SK-N-SH treated with all-trans-retinoic acid at 6 μM for 48 hours (cell line): Measurements from ENCODE around the gene ARHGEF38.

Experiments
- ATAC-seq: fragments of 200-7000 bp; cut with Tn5 transposase; 3 replicates; pipeline ENCODE4 v1.9.1; 2020; ENCODE audit warnings: mild to moderate bottlenecking, moderate library complexity
- ARNTL ChIP-seq: fragments of 450-650 bp; formaldehyde crosslinking; IDR thresholded peaks from 2 replicates; pipeline ENCODE4 v1.5.0; 2020; ENCODE audit warnings: low read depth, mild to moderate bottlenecking, moderate library complexity, borderline replicate concordance
- BACH2 ChIP-seq: fragments of 250-450 bp; sonication (Bioruptor Pico); IDR thresholded peaks from 2 replicates; pipeline ENCODE4 v1.9.0; 2021; ENCODE audit warnings: mild to moderate bottlenecking, borderline replicate concordance
- CREB5 ChIP-seq: fragments of 250-450 bp; sonication (Bioruptor Pico); IDR thresholded peaks from 2 replicates; pipeline ENCODE4 v1.5.1; 2020; ENCODE audit warnings: low read depth, mild to moderate bottlenecking, moderate library complexity
- CSDC2 ChIP-seq: fragments of 250-450 bp; sonication (Bioruptor Pico); IDR thresholded peaks from 2 replicates; pipeline ENCODE4 v1.5.0; 2020; ENCODE audit warnings: mild to moderate bottlenecking, moderate library complexity
- ESRRG ChIP-seq: fragments of 250-450 bp; sonication (Bioruptor Pico); IDR thresholded peaks from 2 replicates; pipeline ENCODE4 v1.6.1; 2021; ENCODE audit warnings: mild to moderate bottlenecking
- GLIS3 ChIP-seq: fragments of 250-450 bp; sonication (Bioruptor Pico); IDR thresholded peaks from 2 replicates; pipeline ENCODE4 v1.5.0; 2020; ENCODE audit warnings: mild to moderate bottlenecking, moderate library complexity
- ISL1 ChIP-seq: fragments of 250-450 bp; sonication (Bioruptor Pico); IDR thresholded peaks from 2 replicates; pipeline ENCODE4 v2.1.2; 2022; ENCODE audit warnings: mild to moderate bottlenecking, moderate library complexity
- OSR1 ChIP-seq: fragments of 250-450 bp; sonication (Bioruptor Pico); IDR thresholded peaks from 2 replicates; pipeline ENCODE4 v1.8.0; 2022; ENCODE audit warnings: moderate library complexity, mild to moderate bottlenecking, inconsistent platforms
- PATZ1 ChIP-seq: fragments of 250-450 bp; sonication (Bioruptor Pico); IDR thresholded peaks from 2 replicates; pipeline ENCODE4 v1.8.0; 2020; ENCODE audit warnings: mild to moderate bottlenecking, moderate library complexity, borderline replicate concordance
- POU6F1 ChIP-seq: fragments of 250-450 bp; sonication (Bioruptor Pico); IDR thresholded peaks from 2 replicates; pipeline ENCODE4 v1.8.0; 2021; ENCODE audit warnings: low read depth, mild to moderate bottlenecking, moderate library complexity, borderline replicate concordance
- PPARA ChIP-seq: fragments of 250-450 bp; sonication (Bioruptor Pico); IDR thresholded peaks from 2 replicates; pipeline ENCODE4 v1.5.0; 2020; ENCODE audit warnings: mild to moderate bottlenecking, borderline replicate concordance
- RARB ChIP-seq: fragments of 250-450 bp; sonication (Bioruptor Pico); IDR thresholded peaks from 2 replicates; pipeline ENCODE4 v1.8.0; 2021; ENCODE audit warnings: mild to moderate bottlenecking, moderate library complexity
- SNAI2 ChIP-seq: fragments of 250-450 bp; sonication (Bioruptor Pico); IDR thresholded peaks from 2 replicates; pipeline ENCODE4 v1.5.0; 2020; ENCODE audit warnings: mild to moderate bottlenecking, moderate library complexity
- TSHZ2 ChIP-seq: fragments of 250-450 bp; sonication (Bioruptor Pico); IDR thresholded peaks from 2 replicates; pipeline ENCODE4 v1.5.0; 2020; ENCODE audit warnings: mild to moderate bottlenecking, moderate library complexity
- ZC3H10 ChIP-seq: fragments of 250-450 bp; sonication (Bioruptor Pico); IDR thresholded peaks from 2 replicates; pipeline ENCODE4 v1.5.1; 2021; ENCODE audit warnings: mild to moderate bottlenecking, moderate library complexity
- ZFP3 ChIP-seq: fragments of 250-450 bp; sonication (Bioruptor Pico); IDR thresholded peaks from 2 replicates; pipeline ENCODE4 v1.5.0; 2020; ENCODE audit warnings: mild to moderate bottlenecking, moderate library complexity
- ZFP30 ChIP-seq: fragments of 450-650 bp; formaldehyde crosslinking; IDR thresholded peaks from 2 replicates; pipeline ENCODE4 v1.5.0; 2022; ENCODE audit warnings: mild to moderate bottlenecking, moderate library complexity
- ZNF565 ChIP-seq: fragments of 450-650 bp; formaldehyde crosslinking; conservative IDR thresholded peaks from 2 replicates; pipeline ENCODE4 v1.5.0; 2020; ENCODE audit warnings: low read depth, mild to moderate bottlenecking, moderate library complexity
- ZNF70 ChIP-seq: fragments of 450-650 bp; formaldehyde crosslinking; IDR thresholded peaks from 2 replicates; pipeline ENCODE4 v1.5.0; 2020; ENCODE audit warnings: mild to moderate bottlenecking, moderate library complexity

ARHGEF38 gene

GRCh38 chr4:105650190-105650589 is 97.8 kb downstream of the ARHGEF38 start (continued):
- TF ChIP-seq OSR1 (CRISPR knock-in tag), result no peak

- no peak for ATAC-seq
- TF ChIP-seq PATZ1 (CRISPR knock-in tag) (no peak), CREB5 (CRISPR knock-in tag) (no peak), ARNTL (CRISPR knock-in tag) (no peak), RARB (CRISPR knock-in tag) (no peak), ZFP3 (CRISPR knock-in tag) (no peak), TSHZ2 (CRISPR knock-in tag) (no peak), CSDC2 (CRISPR knock-in tag) (no peak)
These were observed 99.5 kb downstream of the ARHGEF38 start for GRCh38 chr4:105651884-105652283.

GRCh38 chr4:105652286-105652888 is 100.0 kb downstream of the ARHGEF38 start:
- no peak for ATAC-seq
- TF ChIP-seq ISL1 (no peak), GLIS3 (no peak), ZNF565 (CRISPR knock-in tag) (no peak), PPARA (CRISPR knock-in tag) (no peak), CSDC2 (CRISPR knock-in tag) (no peak), RARB (CRISPR knock-in tag) (no peak), PATZ1 (CRISPR knock-in tag) (no peak), TSHZ2 (CRISPR knock-in tag) (no peak), POU6F1 (CRISPR knock-in tag) (no peak), SNAI2 (CRISPR knock-in tag) (no peak), BACH2 (no peak), ZFP30 (CRISPR knock-in tag) (no peak), ZNF70 (no peak), ZC3H10 (no peak), OSR1 (CRISPR knock-in tag) (no peak), ESRRG (CRISPR knock-in tag) (no peak)
